Measurements from ENCODE around the gene PGM2L1.

- TF ChIP-seq POLR2A (IDR thresholded peaks at IDR 0.05) (no peak), CTCF (IDR thresholded peaks at IDR 0.05) (no peak)
Measured at GRCh38 chr11:74288911-74289310, 109.3 kb downstream of the PGM2L1 start.

Data from lower leg skin (tissue), 3 donors.